HepG2 (cell line): ENCODE measurements around the gene EZH2.

Experiments used
- BRD4 ChIP-seq: sonication (generic); formaldehyde crosslinking; IDR thresholded peaks from 2 replicates; pipeline ENCODE4 v1.4.0; 2020; ENCODE audit warnings: missing genetic modification reagents
- E2F5 ChIP-seq: sonication (generic); formaldehyde crosslinking; conservative IDR thresholded peaks from 2 replicates; pipeline ENCODE4 v1.4.0; 2020; ENCODE audit warnings: missing genetic modification reagents
- EZH2 ChIP-seq: conservative IDR thresholded peaks from 2 replicates; pipeline ENCODE4 v1.6.1; 2012; ENCODE audit warnings: mild to moderate bottlenecking, low read depth, low read length, moderate library complexity
- POLR2AphosphoS5 ChIP-seq: IDR thresholded peaks from 2 replicates; pipeline ENCODE4 v1.6.1; 2012; ENCODE audit warnings: low read depth, low read length
- ZBTB14 ChIP-seq: sonication (generic); formaldehyde crosslinking; IDR thresholded peaks from 2 replicates; pipeline ENCODE4 v1.4.0; 2020; ENCODE audit warnings: missing genetic modification reagents
- ZNF138 ChIP-seq: sonication (generic); formaldehyde crosslinking; IDR thresholded peaks from 2 replicates; pipeline ENCODE4 v1.5.0; 2020; ENCODE audit warnings: mild to moderate bottlenecking, low read depth, missing genetic modification reagents
- ZNF644 ChIP-seq: IDR thresholded peaks from 2 replicates; pipeline ENCODE4 v1.6.1; 2016; ENCODE audit warnings: low read depth

GRCh38 chr7:148911626-148912025 lies 27.5 kb upstream of the EZH2 start:
- TF ChIP-seq ZNF138 = no peak
- no peak for TF ChIP-seq EZH2
- no peak for TF ChIP-seq ZNF644 (CRISPR knock-in tag)
- no peak for TF ChIP-seq POLR2AphosphoS5
- TF ChIP-seq E2F5 (CRISPR knock-in tag) = no peak
- no peak for TF ChIP-seq BRD4
- no peak for TF ChIP-seq ZBTB14
